ENCODE measurements around the gene KCNN4.

GRCh38 chr19:43798026-43798545, 17.3 kb upstream of the KCNN4 start:
- TF ChIP-seq GATA2 (IDR thresholded peaks at IDR 0.05; ENCODE audit: low read depth, low read length) (no peak), GATA3 (IDR thresholded peaks at IDR 0.05; ENCODE audit: low read depth, low read length) (no peak)
